Nephron (organoid): ENCODE measurements around the gene OVOL3.

Experiments
- H3K27ac Mint-ChIP-seq, 3 experiments: 2 replicates each; pipeline ENCODE4 v1.8.0; 2020; ENCODE audit warnings: mixed read lengths in 3 of 3, mild to moderate bottlenecking in 2 of 3, moderate library complexity in 1 of 3
- H3K27me3 Mint-ChIP-seq: 2 replicates; pipeline ENCODE4 v1.8.0; 2021; ENCODE audit warnings: low read depth, mild to moderate bottlenecking, moderate library complexity, mixed read lengths
- H3K36me3 Mint-ChIP-seq: 2 replicates; pipeline ENCODE4 v1.8.0; 2020; ENCODE audit warnings: low read depth, mixed read lengths
- H3K4me1 Mint-ChIP-seq: 2 replicates; pipeline ENCODE4 v1.8.0; 2020; ENCODE audit warnings: mixed read lengths
- H3K4me3 Mint-ChIP-seq, 3 experiments: 2 replicates each; pipeline ENCODE4 v1.8.0; 2020; ENCODE audit warnings: mild to moderate bottlenecking in 3 of 3, mixed read lengths in 3 of 3, moderate library complexity in 2 of 3
- H3K9me3 Mint-ChIP-seq: 2 replicates; pipeline ENCODE4 v1.8.0; 2020; ENCODE audit warnings: mixed read lengths
- TF ChIP-seq, protein P1 (sequence below), 3 experiments: fragments of 200-600 bp; sonication (generic); IDR thresholded peaks; one replicate each; pipeline ENCODE4 v1.5.0; 2021; ENCODE audit warnings: antibody characterized with exemption in 3 of 3; ENCODE audit not compliant: unreplicated experiment in 3 of 3

Gene OVOL3

DNA sequence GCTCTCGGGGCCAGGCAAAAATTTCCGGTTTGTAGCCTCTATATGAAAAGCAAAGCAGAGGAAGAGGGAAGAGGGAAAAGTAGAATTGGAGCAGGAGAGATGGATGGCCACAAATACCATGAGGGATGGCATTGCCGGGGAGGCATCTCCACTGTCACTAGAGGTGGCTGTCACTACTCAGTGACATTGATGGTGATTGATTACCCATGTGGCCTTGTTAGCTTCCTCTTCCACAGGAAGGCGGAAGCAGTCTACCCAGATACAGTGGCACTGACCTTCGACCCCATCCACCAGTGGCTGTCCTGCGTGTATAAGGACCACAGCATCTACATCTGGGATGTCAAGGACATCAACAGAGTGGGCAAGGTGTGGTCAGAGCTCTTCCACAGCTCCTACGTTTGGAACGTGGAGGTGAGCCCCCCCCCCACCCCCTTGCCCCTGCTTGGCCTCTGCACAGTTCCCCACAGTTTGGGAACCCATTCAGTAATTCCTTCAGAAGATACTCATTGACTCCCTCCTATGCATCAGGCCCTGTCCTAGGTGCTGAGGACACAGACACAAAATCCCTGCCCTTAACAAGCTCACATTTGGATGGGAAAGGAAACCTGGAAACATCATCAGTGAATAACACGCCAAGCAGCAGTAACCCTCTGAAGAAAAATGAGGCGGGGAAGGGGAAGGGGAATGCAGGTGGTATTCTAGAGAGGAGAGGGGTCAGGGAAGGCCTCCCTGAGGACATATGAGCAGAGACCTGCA, 37.6 kb upstream of the OVOL3 start:
- Mint-ChIP-seq H3K27me3 (no peaks in the 10 kb centered on the region), H3K4me3 (no peak overlapping the region), H3K27ac (no peak overlapping the region), H3K9me3 (peaks cover 3% of the 10 kb centered on the region), H3K36me3 (peaks cover 26% of the 10 kb centered on the region), H3K4me1 (peaks cover 5% of the 10 kb centered on the region)
- TF ChIP-seq, protein P1, sequence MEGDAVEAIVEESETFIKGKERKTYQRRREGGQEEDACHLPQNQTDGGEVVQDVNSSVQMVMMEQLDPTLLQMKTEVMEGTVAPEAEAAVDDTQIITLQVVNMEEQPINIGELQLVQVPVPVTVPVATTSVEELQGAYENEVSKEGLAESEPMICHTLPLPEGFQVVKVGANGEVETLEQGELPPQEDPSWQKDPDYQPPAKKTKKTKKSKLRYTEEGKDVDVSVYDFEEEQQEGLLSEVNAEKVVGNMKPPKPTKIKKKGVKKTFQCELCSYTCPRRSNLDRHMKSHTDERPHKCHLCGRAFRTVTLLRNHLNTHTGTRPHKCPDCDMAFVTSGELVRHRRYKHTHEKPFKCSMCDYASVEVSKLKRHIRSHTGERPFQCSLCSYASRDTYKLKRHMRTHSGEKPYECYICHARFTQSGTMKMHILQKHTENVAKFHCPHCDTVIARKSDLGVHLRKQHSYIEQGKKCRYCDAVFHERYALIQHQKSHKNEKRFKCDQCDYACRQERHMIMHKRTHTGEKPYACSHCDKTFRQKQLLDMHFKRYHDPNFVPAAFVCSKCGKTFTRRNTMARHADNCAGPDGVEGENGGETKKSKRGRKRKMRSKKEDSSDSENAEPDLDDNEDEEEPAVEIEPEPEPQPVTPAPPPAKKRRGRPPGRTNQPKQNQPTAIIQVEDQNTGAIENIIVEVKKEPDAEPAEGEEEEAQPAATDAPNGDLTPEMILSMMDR (IDR thresholded peaks at IDR 0.05; ENCODE audit: unreplicated experiment in 3 of 3): no peak

DNA sequence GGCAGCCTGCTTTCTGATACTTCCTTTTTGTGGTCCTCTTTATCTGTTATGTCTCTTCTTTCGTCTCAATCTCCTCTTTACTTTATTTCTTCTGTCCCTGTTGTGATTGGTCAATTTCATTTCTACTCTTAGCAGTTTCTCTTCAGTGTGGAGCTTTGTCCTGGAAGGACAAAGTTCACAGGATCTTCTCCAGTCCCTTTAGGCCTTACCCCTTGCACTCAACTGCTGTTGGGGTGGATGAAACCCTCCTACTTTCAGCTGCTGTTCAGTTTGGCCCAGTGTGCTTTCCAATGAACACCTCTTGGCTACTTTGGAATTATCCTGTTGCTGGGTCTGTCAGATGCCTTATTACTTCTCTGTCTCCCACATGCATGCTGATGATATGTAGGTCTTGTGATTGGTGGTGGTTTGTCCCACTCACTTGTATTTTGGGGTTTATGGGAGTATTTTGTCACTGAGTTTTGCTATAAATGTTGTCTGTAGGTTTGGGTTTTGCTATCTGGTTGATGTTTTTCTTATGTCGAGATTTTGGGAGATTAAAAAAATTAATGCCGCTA, 31.5 kb upstream of the OVOL3 start:
- H3K9me3 Mint-ChIP-seq: no peaks in the 10 kb centered on the region
- peaks cover 16% of the 10 kb centered on the region for H3K36me3 Mint-ChIP-seq
- no peak overlapping the region for H3K4me3 Mint-ChIP-seq
- no peak overlapping the region for H3K27ac Mint-ChIP-seq
- H3K4me1 Mint-ChIP-seq: no peaks in the 10 kb centered on the region
- TF ChIP-seq, protein P1 (IDR thresholded peaks at IDR 0.05; ENCODE audit: unreplicated experiment in 3 of 3): no peak
- no peaks in the 10 kb centered on the region for H3K27me3 Mint-ChIP-seq

DNA sequence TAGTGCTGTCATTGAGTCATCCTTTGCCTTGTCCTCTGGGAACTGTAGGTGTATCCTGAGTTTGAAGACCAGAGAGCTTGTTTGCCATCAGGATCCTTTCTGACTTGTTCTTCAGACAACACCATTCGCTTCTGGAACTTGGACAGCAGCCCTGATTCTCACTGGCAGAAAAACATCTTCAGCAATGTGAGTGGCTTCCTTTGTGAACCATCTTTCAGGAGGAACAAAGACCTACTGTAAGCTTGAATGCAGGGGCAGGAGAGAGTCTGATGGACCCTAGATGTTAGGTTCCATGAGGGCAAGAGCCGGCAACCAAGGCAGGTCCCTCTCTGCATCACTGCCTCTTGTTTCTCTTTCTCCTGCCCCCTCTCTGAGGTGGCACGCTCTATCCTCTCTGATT, 29.6 kb upstream of the OVOL3 start:
- Mint-ChIP-seq H3K36me3 (peaks cover 20% of the 10 kb centered on the region), H3K9me3 (no peaks in the 10 kb centered on the region), H3K27ac (no peak overlapping the region), H3K4me1 (no peaks in the 10 kb centered on the region), H3K27me3 (no peaks in the 10 kb centered on the region), H3K4me3 (no peak overlapping the region)
- TF ChIP-seq, protein P1 (IDR thresholded peaks at IDR 0.05; ENCODE audit: unreplicated experiment in 3 of 3): no peak

DNA sequence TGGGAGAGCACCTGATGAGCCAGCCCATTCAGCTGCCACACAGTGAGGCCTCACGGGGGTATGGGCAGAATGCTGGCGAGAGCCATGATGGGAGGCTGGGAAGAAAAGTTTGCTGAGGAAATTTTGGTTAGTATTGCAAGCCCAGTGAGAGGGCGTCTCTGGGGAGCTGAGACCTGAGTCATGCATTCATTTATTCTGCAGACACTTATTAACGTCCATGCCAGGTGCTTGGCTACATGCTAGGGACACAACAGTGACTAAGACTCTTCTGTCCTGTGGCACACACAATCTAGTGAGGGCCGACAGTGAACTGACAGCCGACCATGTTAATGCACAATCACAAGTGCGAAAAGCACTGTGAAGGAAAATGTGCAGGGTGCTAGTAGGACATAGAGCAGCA, 29.0 kb upstream of the OVOL3 start:
- H3K4me3 Mint-ChIP-seq: no peak overlapping the region
- no peak overlapping the region for H3K27ac Mint-ChIP-seq
- H3K36me3 Mint-ChIP-seq: peaks cover 20% of the 10 kb centered on the region
- H3K27me3 Mint-ChIP-seq: no peaks in the 10 kb centered on the region
- H3K9me3 Mint-ChIP-seq: no peaks in the 10 kb centered on the region
- TF ChIP-seq, protein P1 (IDR thresholded peaks at IDR 0.05; ENCODE audit: unreplicated experiment in 3 of 3): no peak
- H3K4me1 Mint-ChIP-seq: no peaks in the 10 kb centered on the region

DNA sequence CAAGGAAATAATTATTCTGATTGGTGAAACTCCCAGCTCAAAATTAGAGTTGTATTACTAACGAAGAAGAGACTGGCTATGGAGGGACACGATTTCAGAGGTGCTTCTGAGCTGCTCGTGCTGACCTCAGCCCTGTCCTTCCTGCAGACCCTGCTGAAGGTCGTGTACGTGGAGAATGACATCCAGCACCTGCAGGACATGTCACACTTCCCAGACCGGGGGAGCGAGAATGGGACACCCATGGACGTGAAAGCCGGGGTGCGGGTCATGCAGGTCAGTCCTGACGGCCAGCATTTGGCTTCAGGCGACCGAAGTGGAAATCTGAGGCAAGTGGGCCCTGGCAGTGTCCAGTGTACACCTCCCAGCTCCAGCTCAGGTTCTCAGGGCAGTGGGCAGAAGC, 28.0 kb upstream of the OVOL3 start:
- Mint-ChIP-seq H3K4me3 (no peak overlapping the region), H3K27ac (no peak overlapping the region), H3K27me3 (no peaks in the 10 kb centered on the region), H3K36me3 (peaks cover 20% of the 10 kb centered on the region), H3K4me1 (no peaks in the 10 kb centered on the region), H3K9me3 (no peaks in the 10 kb centered on the region)
- TF ChIP-seq, protein P1 (IDR thresholded peaks at IDR 0.05; ENCODE audit: unreplicated experiment in 3 of 3): no peak
